Calu3 (cell line): ENCODE measurements around the gene KCNK16. TPM values are rescaled to one million over a fixed set of nuclear protein-coding genes. Genes with fewer than 3 reads are reported as not detected.

ENCODE experiments used
- BruUV-seq: library from RNA; stranded (reverse); fragments of 400-500 nt; replicated peaks from 2 replicates; lab custom pipeline; 2021; lab: Mats Ljungman, UMichigan
- CTCF ChIA-PET: fragments of 300-600 bp; sonication (Branson Sonifier 250); formaldehyde crosslinking; loops from one replicate; lab custom pipeline; 2022; ENCODE audit warnings: antibody characterized with exemption; lab: Charles Lee
- DNase-seq: peaks from one replicate; pipeline ENCODE4 v3.0.0; 2022
- H3K27ac Mint-ChIP-seq: one replicate; pipeline ENCODE4 v1.8.0; 2022; ENCODE audit warnings: mixed read lengths; ENCODE audit not compliant: unreplicated experiment
- H3K27me3 Mint-ChIP-seq: one replicate; pipeline ENCODE4 v1.8.0; 2022; ENCODE audit warnings: mixed read lengths; ENCODE audit not compliant: unreplicated experiment
- H3K36me3 Mint-ChIP-seq: one replicate; pipeline ENCODE4 v1.8.0; 2022; ENCODE audit warnings: mild to moderate bottlenecking, moderate library complexity, mixed read lengths; ENCODE audit not compliant: insufficient read depth, unreplicated experiment
- H3K4me1 Mint-ChIP-seq: one replicate; pipeline ENCODE4 v1.8.0; 2022; ENCODE audit warnings: mild to moderate bottlenecking, low read depth, mixed read lengths; ENCODE audit not compliant: unreplicated experiment
- H3K4me3 Mint-ChIP-seq: one replicate; pipeline ENCODE4 v1.8.0; 2022; ENCODE audit warnings: mild to moderate bottlenecking, low read depth, moderate library complexity, mixed read lengths; ENCODE audit not compliant: unreplicated experiment
- H3K9me3 Mint-ChIP-seq: one replicate; pipeline ENCODE4 v1.8.0; 2022; ENCODE audit warnings: low read depth, mixed read lengths; ENCODE audit not compliant: unreplicated experiment
- CTCF ChIP-seq: fragments of 200-600 bp; IDR thresholded peaks from one replicate; pipeline ENCODE4 v1.8.0; 2022; ENCODE audit warnings: antibody characterized with exemption; ENCODE audit not compliant: unreplicated experiment
- intact Hi-C: fragments of 100-400 bp; cut with micrococcal nuclease; formaldehyde crosslinking; loops from one replicate; pipeline ENCODE4 v1.10.0; 2022; ENCODE audit not compliant: unreplicated experiment
- total RNA-seq: library from RNA; stranded (reverse); gene quantifications from 2 replicates; pipeline ENCODE4 v1.2.3, GENCODE V29; 2022

KCNK16 gene
- total RNA-seq, 1 experiment from 2014 or later, result not detected

- BruUV-seq, result no TSS peak
- Mint-ChIP-seq H3K36me3 (no peaks in the 10 kb centered on the region), H3K27me3 (peaks cover 68% of the 10 kb centered on the region), H3K27ac (no peak overlapping the region), H3K9me3 (no peaks in the 10 kb centered on the region), H3K4me3 (no peak overlapping the region), H3K4me1 (no peaks in the 10 kb centered on the region)
- CTCF ChIA-PET, result no interaction called here
- no peak for TF ChIP-seq CTCF
- no peak for DNase-seq
- intact Hi-C loops, result no loop called here
Measured at GRCh38 chr6:39350723-39351505, 28.4 kb upstream of the KCNK16 start.

GRCh38 chr6:39348740-39349139 lies 26.2 kb upstream of the KCNK16 start:
- intact Hi-C loops, result loop anchor here (5.0 to 10.0 kb wide), 3 partner anchors 544 to 1566 kb away; no protein-coding TSS in a partner anchor
- no peaks in the 10 kb centered on the region for H3K36me3 Mint-ChIP-seq
- CTCF ChIA-PET, result interaction anchor here (1.0 kb wide), 1 partner anchor 13 kb away, joined by 3 read pairs; no protein-coding TSS in a partner anchor

GRCh38 chr6:39347906-39348585 lies 25.5 kb upstream of the KCNK16 start:
- DNase-seq, result peak; percentile 83
- Mint-ChIP-seq H3K27me3 (peaks cover 85% of the 10 kb centered on the region), H3K36me3 (no peaks in the 10 kb centered on the region), H3K4me1 (no peaks in the 10 kb centered on the region), H3K27ac (no peak overlapping the region), H3K9me3 (no peaks in the 10 kb centered on the region), H3K4me3 (no peak overlapping the region)
- intact Hi-C loops, result loop anchor here (5.0 to 10.0 kb wide), 3 partner anchors 544 to 1567 kb away; no protein-coding TSS in a partner anchor
- BruUV-seq, result no TSS peak
- peak; percentile 94 for TF ChIP-seq CTCF
- CTCF ChIA-PET, result interaction anchor here (1.0 kb wide), 1 partner anchor 12 kb away, joined by 3 read pairs; no protein-coding TSS in a partner anchor

More at GRCh38 chr6:39348740-39349139, 26.2 kb upstream of the KCNK16 start:
- no peak for DNase-seq
- Mint-ChIP-seq H3K9me3 (no peaks in the 10 kb centered on the region), H3K27me3 (peaks cover 85% of the 10 kb centered on the region), H3K27ac (no peak overlapping the region), H3K4me3 (no peak overlapping the region), H3K4me1 (no peaks in the 10 kb centered on the region)
- no peak for TF ChIP-seq CTCF
- no TSS peak for BruUV-seq

- intact Hi-C loops, result loop anchor here (5.0 to 10.0 kb wide), 3 partner anchors 545 to 1568 kb away; no protein-coding TSS in a partner anchor
- H3K27me3 Mint-ChIP-seq, result peaks cover 76% of the 10 kb centered on the region
- no peak overlapping the region for H3K27ac Mint-ChIP-seq
- TF ChIP-seq CTCF, result no peak
- no peaks in the 10 kb centered on the region for H3K4me1 Mint-ChIP-seq
- no TSS peak for BruUV-seq
- H3K9me3 Mint-ChIP-seq, result no peaks in the 10 kb centered on the region
- DNase-seq, result no peak
- no peaks in the 10 kb centered on the region for H3K36me3 Mint-ChIP-seq
- H3K4me3 Mint-ChIP-seq, result no peak overlapping the region
- CTCF ChIA-PET, result no interaction called here
Measured at GRCh38 chr6:39347206-39347605, 24.7 kb upstream of the KCNK16 start.
